H1 (cell line): ENCODE measurements around the gene ABCC4. TPM values are rescaled to one million over a fixed set of nuclear protein-coding genes. Genes with fewer than 3 reads are reported as not detected.
A peak's percentile ranks its signal among the peaks of the same experiment; 100 is the strongest.

Source experiments
- CTCF ChIA-PET: fragments of 300-600 bp; sonication (Branson Sonifier 250); formaldehyde crosslinking; loops from one replicate; lab custom pipeline; 2021; ENCODE audit not compliant: partially characterized antibody; lab: Charles Lee
- POLR2A ChIA-PET: fragments of 300-600 bp; sonication (Branson Sonifier 250); formaldehyde crosslinking; loops from one replicate; lab custom pipeline; 2021; ENCODE audit warnings: inconsistent platforms; ENCODE audit not compliant: partially characterized antibody; lab: Charles Lee
- DNase-seq, 2 experiments: peaks; one replicate each; pipeline versions ENCODE4 v3.0.0 to v3.0.0-alpha.2; 2010 to 2022; ENCODE audit warnings: low spot score in 2 of 2, low read depth in 1 of 2, mixed read lengths in 1 of 2
- FAIRE-seq: peaks from 2 replicates; lab custom pipeline; 2011; peaks lifted over from hg19 to GRCh38; lab: Jason Lieb, UNC
- H2AFZ ChIP-seq: 2 replicates; pipeline ENCODE4 v1.8.1; 2012; ENCODE audit warnings: low read length, inconsistent platforms
- H2AK5ac ChIP-seq: 2 replicates; pipeline ENCODE4 v1.6.1; 2013; ENCODE audit warnings: low read depth, low read length
- H2BK120ac ChIP-seq: replicated peaks from 2 replicates; pipeline ENCODE3; 2013; ENCODE audit warnings: low read depth, low read length, inconsistent platforms
- H2BK12ac ChIP-seq: 2 replicates; pipeline ENCODE4 v1.6.1; 2013; ENCODE audit warnings: low read depth, low read length
- H2BK15ac ChIP-seq: 2 replicates; pipeline ENCODE4 v1.6.1; 2013; ENCODE audit warnings: low read length
- H2BK20ac ChIP-seq: 2 replicates; pipeline ENCODE4 v1.6.1; 2013; ENCODE audit warnings: low read length
- H2BK5ac ChIP-seq: 2 replicates; pipeline ENCODE4 v1.6.1; 2013; ENCODE audit warnings: low read depth, low read length
- H3K14ac ChIP-seq: 2 replicates; pipeline ENCODE4 v1.6.1; 2013; ENCODE audit warnings: inconsistent platforms; ENCODE audit not compliant: insufficient read length
- H3K18ac ChIP-seq: 2 replicates; pipeline ENCODE4 v1.6.1; 2013; ENCODE audit warnings: low read length; ENCODE audit errors: extremely low read depth
- H3K23ac ChIP-seq: 2 replicates; pipeline ENCODE4 v1.6.1; 2013; ENCODE audit warnings: inconsistent platforms; ENCODE audit not compliant: insufficient read length
- H3K23me2 ChIP-seq: 2 replicates; pipeline ENCODE4 v1.6.1; 2013; ENCODE audit warnings: low read depth, low read length
- H3K27ac ChIP-seq: 2 replicates; pipeline ENCODE4 v1.6.1; 2011; ENCODE audit warnings: low read depth, low read length, inconsistent platforms
- H3K27me3 ChIP-seq, 4 experiments: replicated peaks in 1 of 4; 1 replicate in 1 of 4; 2 replicates in 3 of 4; pipeline versions ENCODE4 v1.6.1 to v1.8.1; 2011 to 2013; ENCODE audit warnings: low read length in 3 of 4, mild to moderate bottlenecking in 3 of 4, inconsistent platforms in 2 of 4, mixed read lengths in 2 of 4, moderate library complexity in 1 of 4; ENCODE audit not compliant: control insufficient read depth in 3 of 4, insufficient read depth in 3 of 4; ENCODE audit errors: extremely low read depth in 1 of 4
- H3K36me3 ChIP-seq, 4 experiments: 2 replicates each; pipeline versions ENCODE4 v1.6.1 to v1.8.1; 2011 to 2013; ENCODE audit warnings: mild to moderate bottlenecking in 4 of 4, low read length in 3 of 4, moderate library complexity in 2 of 4, control low read depth in 1 of 4, inconsistent platforms in 1 of 4; ENCODE audit not compliant: insufficient read depth in 4 of 4, control insufficient read depth in 2 of 4
- H3K4ac ChIP-seq: replicated peaks from 2 replicates; pipeline ENCODE3; 2013; ENCODE audit warnings: low read length, low read depth, mixed read lengths, inconsistent platforms; ENCODE audit not compliant: insufficient read length
- H3K4me1 ChIP-seq, 4 experiments: replicated peaks in 1 of 4; 1 replicate in 1 of 4; 2 replicates in 3 of 4; pipeline versions ENCODE4 v1.6.1 to v1.8.1; 2011 to 2013; ENCODE audit warnings: low read length in 3 of 4, inconsistent platforms in 2 of 4, mixed read lengths in 1 of 4; ENCODE audit not compliant: insufficient read depth in 4 of 4, control insufficient read depth in 3 of 4
- H3K4me2 ChIP-seq, 2 experiments: 2 replicates each; pipeline versions ENCODE4 v1.6.1 to v1.8.1; 2011 to 2013; ENCODE audit warnings: low read depth in 2 of 2, low read length in 2 of 2, control low read depth in 1 of 2, inconsistent platforms in 1 of 2, mild to moderate bottlenecking in 1 of 2; ENCODE audit not compliant: insufficient read depth in 1 of 2
- H3K4me3 ChIP-seq, 4 experiments: fragments of 200-600, 300-600 bp in 1 of 4; sonication (generic), shearing (Covaris generic), sonication (Bioruptor Twin) in 1 of 4; 2 replicates each; pipeline versions ENCODE4 v1.5.1 to v1.8.1; 2011 to 2016; ENCODE audit warnings: low read length in 4 of 4, low read depth in 3 of 4, control low read depth in 2 of 4, inconsistent platforms in 2 of 4, mild to moderate bottlenecking in 2 of 4, mixed read lengths in 1 of 4, moderate library complexity in 1 of 4; ENCODE audit not compliant: insufficient read depth in 2 of 4; ENCODE audit errors: extremely low read depth in 1 of 4
- H3K56ac ChIP-seq: replicated peaks from 2 replicates; pipeline ENCODE3; 2013; ENCODE audit warnings: low read depth, mild to moderate bottlenecking, mixed read lengths, low read length, inconsistent platforms; ENCODE audit not compliant: insufficient read length
- H3K79me1 ChIP-seq: 2 replicates; pipeline ENCODE4 v1.6.1; 2013; ENCODE audit warnings: low read depth, low read length, control low read depth
- H3K79me2 ChIP-seq, 2 experiments: 2 replicates each; pipeline versions ENCODE4 v1.6.1 to v1.8.1; 2012 to 2013; ENCODE audit warnings: low read length in 2 of 2, mild to moderate bottlenecking in 2 of 2, inconsistent platforms in 1 of 2; ENCODE audit not compliant: insufficient read depth in 2 of 2, control insufficient read depth in 1 of 2
- H3K9ac ChIP-seq, 4 experiments: replicated peaks in 1 of 4; 1 replicate in 1 of 4; 2 replicates in 3 of 4; pipeline versions ENCODE4 v1.6.1 to v1.8.1; 2011 to 2013; ENCODE audit warnings: low read depth in 3 of 4, low read length in 3 of 4, control low read depth in 2 of 4, mild to moderate bottlenecking in 2 of 4, moderate library complexity in 2 of 4, inconsistent platforms in 1 of 4; ENCODE audit errors: extremely low read depth in 1 of 4
- H3K9me3 ChIP-seq, 2 experiments: 2 replicates each; pipeline versions ENCODE4 v1.6.1 to v1.8.1; 2012 to 2013; ENCODE audit warnings: mild to moderate bottlenecking in 2 of 2, moderate library complexity in 2 of 2, control low read depth in 1 of 2, inconsistent platforms in 1 of 2, low read depth in 1 of 2, low read length in 1 of 2, mixed read lengths in 1 of 2; ENCODE audit not compliant: insufficient read depth in 2 of 2
- H4K20me1 ChIP-seq, 2 experiments: replicated peaks in 1 of 2; 2 replicates each; pipeline versions ENCODE3 to v1.8.1; 2011 to 2013; ENCODE audit warnings: inconsistent platforms in 2 of 2, low read length in 2 of 2, mild to moderate bottlenecking in 1 of 2; ENCODE audit not compliant: insufficient read depth in 2 of 2, control insufficient read depth in 1 of 2
- H4K5ac ChIP-seq: 2 replicates; pipeline ENCODE4 v1.6.1; 2013; ENCODE audit warnings: low read length, low read depth, mixed read lengths, inconsistent platforms; ENCODE audit not compliant: insufficient read length
- H4K8ac ChIP-seq: 2 replicates; pipeline ENCODE4 v1.8.0; 2013; ENCODE audit warnings: mild to moderate bottlenecking, moderate library complexity, low read length, inconsistent platforms; ENCODE audit not compliant: insufficient read depth; ENCODE audit errors: extremely low read depth
- H4K91ac ChIP-seq: replicated peaks from 2 replicates; pipeline ENCODE3; 2013; ENCODE audit warnings: low read length, mixed read lengths, inconsistent platforms; ENCODE audit not compliant: insufficient read length
- CHD2 ChIP-seq: IDR thresholded peaks from 2 replicates; pipeline ENCODE4 v1.6.1; 2012; ENCODE audit warnings: low read length, improper control_type of control experiment
- KDM5A ChIP-seq: fragments of 200-600 bp; IDR thresholded peaks from 2 replicates; pipeline ENCODE4 v1.7.1; 2012; ENCODE audit warnings: mild to moderate bottlenecking, low read length, inconsistent platforms, mixed read lengths
- POLR2AphosphoS5 ChIP-seq: IDR thresholded peaks from 2 replicates; pipeline ENCODE4 v1.6.1; 2011; ENCODE audit warnings: low read depth, low read length
- SRF ChIP-seq: IDR thresholded peaks from 2 replicates; pipeline ENCODE4 v1.6.1; 2011; ENCODE audit warnings: mild to moderate bottlenecking, low read depth, low read length, moderate library complexity
- TAF7 ChIP-seq: optimal IDR thresholded peaks from 2 replicates; pipeline ENCODE3; 2011; ENCODE audit warnings: low read depth, mild to moderate bottlenecking, inconsistent platforms, low read length, moderate library complexity, borderline replicate concordance
- WGBS, 2 experiments: shearing (Covaris generic) in 1 of 2; methylation state at CpG; one replicate each; pipeline versions ENCODE4 v1.1.6 to v1.1.7; 2013 to 2015; ENCODE audit warnings: low lambda C conversion rate in 2 of 2, mixed read lengths in 2 of 2, inconsistent platforms in 1 of 2, low coverage in 1 of 2, missing lambda C conversion rate in 1 of 2; ENCODE audit not compliant: insufficient replicate concordance in 2 of 2, insufficient coverage in 1 of 2, insufficient read length in 1 of 2; ENCODE audit errors: extremely low coverage in 1 of 2, missing lambda C conversion rate in 1 of 2; 5-methylcytosine and 5-hydroxymethylcytosine counted together
- polyA plus RNA-seq, 7 experiments: library from polyadenylated mRNA; depleted of rRNA in 3 of 7; stranded (reverse) in 5 of 7; unstranded in 2 of 7; fragments of >200 nt in 5 of 7; fragments of 200-250 nt in 2 of 7; gene quantifications; 1 replicate in 5 of 7; 2 replicates in 1 of 7; 4 replicates in 1 of 7; pipeline versions ENCODE4 v1.2.1 to v1.2.3, GENCODE V29; 2011 to 2013; ENCODE audit warnings: missing spikeins in 2 of 7, mixed read lengths in 2 of 7
- total RNA-seq: library from RNA; stranded (reverse); fragmentation: NEBNext Ultra II Directional; extraction: Animal tissue kit (Norgen Biotek cat#: 25700); gene quantifications from 2 replicates; pipeline ENCODE4 v1.2.1, GENCODE V29; 2021

ABCC4 gene
- total and polyA plus RNA-seq, 2 of the 8 experiments (the other 6 are each of a cell fraction or from before 2014, with no cell fraction given): 4.0 to 14.1 TPM

DNA sequence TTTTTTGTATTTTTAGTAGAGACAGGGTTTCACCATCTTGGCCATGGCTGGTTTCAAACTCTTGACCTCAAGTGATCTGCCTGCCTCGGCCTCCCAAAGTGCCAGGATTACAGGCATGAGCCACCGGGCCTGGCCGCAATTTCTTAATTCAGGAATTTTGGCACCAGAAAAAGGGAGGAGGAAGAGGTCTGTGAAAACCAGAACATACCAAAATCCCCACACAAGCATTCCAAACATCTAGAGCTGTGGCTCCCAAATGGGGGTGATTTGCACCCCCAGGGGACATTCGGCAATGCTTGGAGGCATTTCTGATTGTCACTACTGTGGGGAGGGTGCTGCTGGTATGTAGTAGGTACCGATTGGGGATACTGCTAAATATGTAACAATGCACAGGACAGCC, 40.2 kb upstream of the ABCC4 start:
- Histone ChIP-seq H3K79me1 (no peaks in the 10 kb centered on the region), H3K36me3 (no peaks in the 10 kb centered on the region), H3K4ac (no peak overlapping the region), H3K4me2 (no peak overlapping the region), H3K27ac (no peak overlapping the region), H3K27me3 (no peaks in the 10 kb centered on the region), H3K23me2 (no peaks in the 10 kb centered on the region), H3K79me2 (no peaks in the 10 kb centered on the region), H2BK20ac (no peak overlapping the region), H4K8ac (no peak overlapping the region), H2BK12ac (no peak overlapping the region), H3K56ac (no peak overlapping the region), H3K14ac (no peak overlapping the region), H2BK15ac (no peak overlapping the region), H2AFZ (0 out of 2 replicates have a peak overlapping the region, but pooled peaks have one; percentile 53), H3K18ac (no peak overlapping the region), H2BK5ac (no peak overlapping the region), H2AK5ac (no peak overlapping the region), H3K4me1 (no peaks in the 10 kb centered on the region), H2BK120ac (no peak overlapping the region), H4K20me1 (no peaks in the 10 kb centered on the region), H3K9me3 (no peaks in the 10 kb centered on the region), H3K23ac (no peak overlapping the region), H4K5ac (no peak overlapping the region), H3K9ac (no peak overlapping the region), H3K4me3 (no peak overlapping the region), H4K91ac (no peak overlapping the region)
- ChIA-PET CTCF (interaction anchor here (0.7 to 2.4 kb wide), 3 partner anchors 44 to 150 kb away, joined by 3 to 9 read pairs (median 5); no protein-coding TSS in a partner anchor), POLR2A (no interaction called here)
- whole genome bisulfite sequencing, 2 experiments: 85% methylated on average over 5 of the region's 5 CpGs; no CpG with 5 or more reads in 1 of the 2 experiments
- no peak for FAIRE-seq
- DNase-seq: no peak
- TF ChIP-seq CHD2: no peak
- TF ChIP-seq POLR2AphosphoS5: no peak
- TF ChIP-seq SRF: no peak
- no peak for TF ChIP-seq KDM5A
- TF ChIP-seq TAF7: no peak
